ENCODE measurements around the gene TULP3.

Gene TULP3

DNA sequence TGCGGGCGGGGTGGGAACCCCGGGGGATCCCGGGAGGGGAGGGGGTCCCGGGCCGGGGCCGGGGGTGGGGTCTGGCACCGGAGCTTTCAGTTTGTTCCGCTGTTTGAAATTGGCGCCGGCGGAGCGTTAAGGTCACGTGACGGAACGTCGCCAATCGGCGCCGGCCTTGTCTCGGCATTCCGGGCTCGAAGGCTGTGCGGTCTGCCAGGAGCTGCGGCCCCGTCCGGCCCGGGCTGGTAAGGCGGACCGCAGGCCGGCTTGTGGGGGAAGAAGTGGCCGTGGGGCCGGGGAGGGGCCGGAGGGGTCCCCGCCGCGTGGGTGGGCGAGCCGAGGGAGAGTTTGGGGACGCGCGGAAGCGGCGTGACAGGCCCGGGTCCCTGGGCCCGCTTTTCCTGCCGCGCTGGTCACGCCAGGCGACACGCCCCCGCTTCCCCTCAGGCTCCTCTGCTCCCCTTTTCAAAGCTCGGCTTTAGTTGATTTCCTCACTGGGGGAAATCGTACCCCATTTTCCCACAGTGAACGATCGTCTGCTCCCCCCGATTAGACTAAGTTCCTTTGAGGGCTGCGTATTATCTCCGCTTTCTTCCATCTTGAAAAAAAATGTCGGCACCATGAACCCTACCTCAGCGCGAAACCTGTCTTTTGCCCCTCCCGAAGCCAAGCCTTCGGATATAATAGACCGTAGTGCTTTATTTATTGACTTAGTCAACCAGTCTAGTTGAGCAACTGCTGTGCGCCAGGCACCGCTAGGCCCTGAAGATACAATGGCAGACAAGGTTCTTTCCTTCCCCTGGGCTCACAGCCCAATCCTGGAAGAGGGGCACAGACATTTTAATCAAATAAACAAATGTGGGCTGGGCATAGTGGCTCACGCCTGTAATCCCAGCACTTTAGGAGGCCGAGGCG is 13.4 kb upstream of the TULP3 start, which contains the start of the genes FOXM1 and RHNO1:
Gene FOXM1, minus strand, starts transcription at position 128 of the 906 bp plus-strand sequence. CDS start 2,696 bp downstream, outside the sequence.
Gene RHNO1, plus strand, starts transcription at position 177 of the 906 bp plus-strand sequence. CDS start 8,144 bp downstream, outside the sequence.
- no peak for DNase-seq

DNA sequence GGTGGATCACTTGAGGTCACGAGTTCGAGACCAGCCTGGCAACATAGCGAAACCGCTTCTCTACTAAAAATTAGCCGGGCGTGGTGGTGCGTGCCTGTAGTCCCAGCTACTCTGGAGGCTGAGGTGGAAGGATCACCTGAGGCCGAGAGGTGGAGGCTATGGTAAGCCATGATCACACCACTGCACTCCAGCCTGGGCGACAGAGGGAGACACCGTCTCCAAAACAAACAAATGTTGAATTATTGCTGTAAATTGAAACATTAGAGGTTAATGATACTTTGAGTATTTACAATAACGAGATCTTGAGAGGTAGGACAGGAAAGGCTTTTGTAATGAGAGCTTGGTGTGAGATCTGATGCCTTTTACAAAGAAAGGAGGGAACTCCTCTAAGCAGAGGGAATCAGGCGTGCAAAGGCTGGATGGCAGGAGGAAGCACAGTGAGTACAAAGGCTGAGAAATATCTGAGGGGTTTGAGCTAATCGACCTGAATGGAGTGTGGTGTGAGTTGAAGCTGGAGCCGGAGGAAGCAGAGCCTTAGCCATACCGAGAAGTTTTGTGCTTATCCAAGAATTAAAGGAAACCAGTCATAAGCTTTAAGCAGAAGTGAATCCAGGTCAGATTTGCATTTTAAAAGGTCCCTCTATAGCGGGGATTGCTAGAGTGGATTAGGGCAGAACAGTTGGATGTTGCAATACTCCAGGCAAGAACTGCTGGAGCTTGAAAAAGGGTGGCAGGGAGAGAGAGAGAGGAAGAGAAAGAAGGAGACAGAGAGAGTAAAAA is 12.5 kb upstream of the TULP3 start:
- DNase-seq: no peak

DNA sequence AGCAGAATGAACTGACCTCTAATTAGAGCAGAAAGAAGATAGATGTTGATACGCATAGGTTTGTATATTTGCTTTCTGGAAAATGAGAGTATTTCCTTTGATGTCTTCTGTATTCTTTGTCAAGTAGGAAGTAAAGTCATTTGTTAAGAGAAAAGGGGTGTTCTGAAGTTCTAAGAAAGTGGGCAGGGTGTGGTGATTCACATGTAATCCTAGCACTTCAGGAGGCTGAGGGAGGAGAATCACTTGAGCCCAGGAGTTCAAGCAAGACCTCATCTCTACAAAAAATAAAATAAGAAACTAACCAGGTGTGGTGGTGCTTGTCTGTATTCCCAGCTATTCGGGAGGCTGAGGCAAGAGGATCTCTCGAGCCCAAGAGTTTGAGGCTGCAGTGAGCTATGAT is 10.8 kb upstream of the TULP3 start:
- no peak for DNase-seq

DNA sequence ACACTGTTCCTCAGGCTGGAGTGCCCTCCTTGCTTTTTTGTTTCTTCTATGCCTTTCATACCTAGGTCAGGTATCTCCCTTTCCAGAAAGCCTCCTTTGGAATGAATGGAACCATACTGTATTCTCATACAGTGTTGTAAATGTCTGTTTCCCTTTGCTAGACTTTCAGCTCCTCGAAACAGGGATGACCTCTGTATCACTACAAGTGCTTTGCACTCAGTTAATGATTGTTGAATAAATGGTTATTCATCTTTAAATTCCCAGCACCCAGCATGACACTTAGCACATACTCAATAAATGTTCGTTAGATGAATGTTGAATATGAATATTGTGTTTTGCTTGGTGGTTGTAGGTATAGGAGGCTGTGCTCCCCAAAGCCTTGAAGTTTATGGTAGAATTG is 5.9 kb upstream of the TULP3 start:
- no peak for DNase-seq

DNA sequence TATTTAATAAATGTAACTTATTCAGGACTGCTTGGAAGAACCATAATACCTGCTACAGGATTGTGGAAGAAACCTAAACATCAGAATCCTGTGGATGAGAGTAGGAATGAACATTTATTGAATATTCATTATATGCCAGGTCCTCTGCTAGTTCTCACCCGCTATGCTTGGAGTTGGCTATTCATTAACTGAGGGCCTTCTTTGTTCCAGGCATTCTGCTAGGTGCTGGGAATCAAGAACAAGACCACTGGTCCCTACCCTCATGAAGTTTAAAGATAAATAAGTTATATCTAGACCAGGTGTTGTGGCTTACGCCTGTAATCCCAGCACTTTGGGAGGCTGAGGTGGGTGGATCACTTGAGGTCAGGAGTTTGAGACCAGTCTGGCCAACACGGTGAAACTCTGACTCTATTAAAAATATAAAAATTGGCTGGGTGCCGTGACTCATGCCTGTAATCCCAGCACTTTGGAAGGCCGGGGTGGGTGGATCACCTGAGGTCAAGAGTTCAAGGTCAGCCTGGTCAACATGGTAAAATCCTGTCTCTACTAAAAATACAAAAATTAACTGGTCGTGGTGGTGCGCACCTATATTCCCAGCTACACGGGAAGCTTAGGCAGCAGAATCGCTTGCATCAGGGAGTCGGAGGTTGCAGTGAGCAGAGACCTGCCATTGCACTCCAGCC is 3.8 kb upstream of the TULP3 start:
- no peak for DNase-seq

DNA sequence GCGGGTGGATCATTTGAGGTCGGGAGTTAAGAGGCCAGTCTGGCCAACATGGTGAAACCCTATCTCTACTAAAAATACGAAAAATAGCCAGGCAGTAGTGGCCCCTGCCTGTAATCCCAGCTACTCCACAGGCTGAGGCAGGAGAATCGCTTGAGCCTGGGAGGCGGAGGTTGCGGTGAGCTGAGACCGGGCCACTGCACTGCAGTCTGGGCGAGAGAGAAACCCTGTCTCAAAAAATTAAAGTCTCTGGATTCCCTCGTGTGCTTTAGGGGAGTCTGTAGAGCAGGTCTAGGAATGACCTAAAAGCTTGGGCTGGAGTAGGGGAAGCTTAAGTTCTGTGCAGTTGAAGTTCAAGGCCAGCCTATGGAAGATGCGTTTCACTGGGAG is 697 bp upstream of the TULP3 start:
- DNase-seq: no peak

DNA sequence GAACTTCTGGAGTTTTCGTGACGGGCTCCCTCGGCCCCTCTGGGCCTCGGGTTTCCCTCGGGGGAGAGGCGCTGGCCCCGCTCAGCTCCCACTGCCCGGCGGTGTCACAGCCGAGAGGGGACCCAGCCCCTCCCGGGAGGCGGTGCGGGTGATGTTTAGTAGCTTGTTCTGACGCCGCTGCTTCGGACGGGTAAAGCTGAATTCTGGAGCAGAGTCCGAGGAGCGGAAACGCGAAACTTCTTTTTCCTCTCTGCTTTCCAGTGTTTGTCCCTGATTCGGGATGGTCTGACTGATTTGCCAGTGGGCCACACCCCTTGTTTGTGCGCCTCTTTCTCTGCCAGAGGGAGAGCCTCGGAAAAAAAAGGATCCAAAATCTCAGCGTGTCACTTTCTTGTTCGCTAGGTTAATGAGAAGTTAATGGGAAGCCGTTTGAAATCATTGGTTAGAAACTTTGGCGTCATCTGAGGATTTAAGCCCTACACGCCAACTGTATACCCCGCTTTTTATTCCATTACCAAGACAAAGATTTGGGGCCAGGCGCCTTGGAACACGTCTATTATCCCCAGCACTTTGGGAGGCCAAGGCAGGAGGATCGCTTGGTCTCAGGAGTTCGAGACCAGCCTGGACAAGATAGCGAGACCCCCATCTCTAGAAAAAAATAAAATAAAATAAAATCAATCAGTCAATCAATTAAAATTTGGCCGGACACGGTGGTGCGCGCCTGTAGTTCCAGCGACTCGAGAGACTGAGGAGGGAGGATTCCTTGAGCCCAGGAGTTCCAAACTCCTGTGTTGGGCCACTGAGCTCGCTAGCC is 756 bp downstream of the TULP3 start:
- no peak for DNase-seq

DNA sequence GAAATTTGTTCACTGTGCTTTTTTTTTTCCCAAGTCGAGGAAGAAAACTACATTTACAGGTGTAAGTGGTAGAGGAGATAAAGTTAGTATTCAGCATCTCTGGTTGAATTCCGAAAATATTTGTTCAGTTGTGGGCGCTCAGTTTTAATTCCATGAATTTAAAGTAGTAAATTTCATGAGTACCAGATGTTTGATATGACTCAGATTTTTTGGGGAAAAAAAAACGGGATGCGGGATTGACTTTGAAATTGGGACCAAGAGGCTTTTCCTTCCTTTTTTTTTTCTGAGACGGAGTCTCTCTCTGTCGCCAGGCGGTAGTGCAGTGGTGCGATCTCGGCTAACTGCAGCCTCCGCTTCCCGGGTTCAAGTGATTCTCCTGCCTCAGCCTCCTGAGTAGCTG is 1.6 kb downstream of the TULP3 start:
- DNase-seq: no peak

DNA sequence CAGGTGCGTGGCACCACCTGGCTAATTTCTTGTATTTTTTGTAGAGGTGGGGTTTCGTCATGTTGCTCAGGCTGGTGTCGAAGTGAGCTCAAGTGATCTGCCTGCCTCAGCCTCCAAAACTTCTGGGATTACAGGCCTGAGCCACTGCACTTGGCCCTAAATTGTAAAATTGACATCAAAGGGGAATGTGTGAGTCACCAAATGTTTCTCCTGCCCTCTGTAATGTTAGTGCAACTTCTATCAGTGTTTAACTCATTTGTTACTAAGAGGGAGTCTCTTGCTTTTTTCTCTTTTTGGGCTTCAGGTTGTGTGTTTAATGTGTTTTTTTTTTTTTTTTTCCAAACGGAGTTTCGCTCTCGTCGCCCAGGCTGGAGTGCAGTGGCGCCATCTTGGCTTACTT is 2.3 kb downstream of the TULP3 start:
- no peak for DNase-seq

DNA sequence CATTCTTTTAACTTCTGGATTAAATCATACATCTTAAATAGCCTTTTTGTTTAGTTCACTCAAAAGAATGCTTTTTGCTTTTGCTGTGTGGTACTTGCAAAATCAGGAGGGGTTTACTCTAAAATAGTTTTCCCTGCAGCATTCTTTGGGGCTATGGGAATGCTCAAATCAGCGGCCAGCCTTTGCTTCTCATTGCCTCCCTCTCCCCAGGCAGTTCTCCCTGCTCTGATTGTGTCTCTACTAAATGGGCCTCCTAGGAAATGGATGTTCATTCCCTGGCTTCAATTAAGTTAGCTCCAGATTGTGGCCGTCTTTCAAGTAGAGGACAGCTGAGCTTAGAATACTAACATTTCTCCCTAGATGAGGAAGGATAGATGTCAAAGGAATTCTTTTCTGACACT is 4.4 kb downstream of the TULP3 start:
- no peak for DNase-seq

DNA sequence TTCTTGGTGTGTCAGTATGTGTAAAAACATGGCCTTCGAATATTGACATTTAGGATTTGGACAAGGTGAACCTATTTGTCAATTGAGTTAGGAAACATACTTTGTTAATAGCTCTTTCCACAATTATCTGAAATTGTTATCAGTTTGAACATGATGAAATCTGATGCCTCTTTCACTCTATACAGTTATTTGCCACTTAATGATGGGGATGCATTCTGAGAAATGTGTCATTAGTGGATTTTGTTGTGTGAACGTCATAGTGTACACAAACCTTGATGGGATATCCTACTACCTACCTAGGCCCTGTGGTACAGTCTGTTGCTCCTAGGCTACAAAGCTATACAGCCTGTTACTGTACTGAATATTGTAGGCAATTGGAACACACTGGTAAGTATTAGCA is 4.8 kb downstream of the TULP3 start:
- DNase-seq: no peak

DNA sequence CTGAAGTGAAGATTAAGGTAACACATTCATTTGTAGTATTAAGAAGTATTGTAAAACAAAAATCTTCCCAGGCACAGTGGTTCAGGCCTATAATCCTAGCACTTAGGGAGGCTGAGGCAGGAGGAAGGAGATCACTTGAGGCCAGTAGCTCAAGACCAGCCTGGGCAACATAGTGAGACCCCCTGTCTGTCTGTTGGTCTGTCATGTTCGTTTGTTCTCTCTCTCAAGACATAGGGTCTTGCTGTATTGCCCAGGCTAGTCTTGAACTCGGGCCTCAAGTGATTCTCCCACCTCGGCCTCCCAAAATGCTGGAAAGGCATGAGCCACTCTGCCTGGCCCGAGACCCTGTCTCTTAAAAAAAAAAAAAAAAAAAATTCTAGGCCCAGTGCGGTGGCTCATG is 6.7 kb downstream of the TULP3 start:
- no peak for DNase-seq

DNA sequence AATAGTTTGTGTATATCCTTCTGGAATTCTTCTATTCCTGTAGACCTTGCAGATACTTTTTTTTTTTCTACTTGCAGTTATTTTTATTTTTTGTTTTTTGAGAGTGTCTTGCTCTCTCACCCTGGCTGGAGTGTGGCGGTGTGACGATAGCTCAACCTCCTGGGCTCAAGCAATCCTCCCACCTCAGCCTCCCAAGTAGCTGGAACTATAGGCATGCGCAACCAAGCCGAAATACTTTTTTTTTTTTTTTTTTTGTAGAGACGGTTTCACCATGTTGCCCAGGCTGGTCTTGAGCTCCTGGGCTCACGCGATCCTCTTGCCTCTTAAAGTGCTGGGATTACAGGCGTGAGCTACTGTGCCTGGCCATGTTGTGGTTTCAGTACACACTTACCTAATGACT is 10.0 kb downstream of the TULP3 start:
- DNase-seq: no peak

DNA sequence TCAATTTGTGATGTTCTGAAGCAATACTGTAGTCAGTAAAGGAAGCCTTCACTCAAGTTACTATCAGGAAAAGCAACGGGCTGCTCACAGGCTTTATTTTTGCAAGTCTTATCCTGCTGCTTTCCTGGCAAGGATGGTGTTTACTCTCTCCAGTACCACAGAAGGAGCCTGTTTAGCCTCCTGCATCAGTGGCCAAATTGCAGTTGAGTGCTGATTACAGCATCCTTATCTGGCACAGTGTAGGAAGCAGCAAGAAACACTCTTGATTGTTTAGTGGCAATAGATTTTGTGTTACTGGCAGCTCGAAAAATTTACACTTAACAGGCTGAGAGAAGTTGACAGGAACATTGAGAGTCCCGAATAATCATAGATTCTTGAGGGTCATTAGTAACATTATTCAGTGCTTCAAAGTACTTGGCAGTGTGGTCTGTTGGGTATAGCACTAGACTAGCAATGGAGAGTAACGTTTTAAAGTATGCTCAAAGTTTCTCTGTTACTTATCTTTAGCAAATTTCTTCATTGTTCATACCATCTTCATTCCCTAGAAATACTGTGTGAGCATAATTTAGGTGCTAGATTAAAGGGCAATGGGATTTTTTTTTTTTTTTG is 11.7 kb downstream of the TULP3 start:
- DNase-seq: no peak

DNA sequence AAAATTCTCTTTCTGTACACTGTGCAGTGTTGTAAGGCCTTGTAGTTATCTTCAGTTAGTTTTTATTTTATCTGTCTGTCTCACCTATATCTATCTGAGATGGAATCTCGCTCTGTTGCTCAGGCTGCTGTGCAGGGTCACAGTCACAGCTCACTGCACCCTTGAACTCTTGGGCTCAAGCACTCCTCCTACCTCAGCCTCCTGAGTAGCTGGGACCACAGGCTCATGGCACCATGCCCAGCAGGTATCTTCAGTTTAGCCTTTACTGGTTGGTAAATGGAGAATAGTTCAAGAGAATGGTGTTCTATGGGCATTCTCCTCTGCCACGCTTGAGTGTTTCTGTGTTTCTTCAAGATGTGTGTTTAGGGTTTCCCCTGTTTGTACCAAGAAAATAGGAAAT is 13.6 kb downstream of the TULP3 start:
- no peak for DNase-seq

DNA sequence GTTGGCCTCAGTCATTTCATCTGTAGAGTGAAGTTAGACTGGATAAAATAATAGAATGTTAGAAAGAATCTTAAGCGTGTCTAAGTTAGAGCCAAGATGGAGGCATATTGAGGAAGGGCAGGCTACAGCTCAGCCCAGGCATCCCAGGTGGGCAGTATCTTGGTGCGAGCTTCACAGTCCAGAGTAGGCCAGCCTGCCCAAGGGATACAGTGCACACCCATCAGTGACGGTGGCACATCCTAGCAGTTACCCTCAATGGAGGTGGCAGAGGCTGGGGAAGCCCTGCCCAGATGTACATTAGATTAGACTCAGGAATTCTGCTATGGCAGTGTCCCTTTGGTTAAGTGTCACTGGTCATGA is 21.5 kb downstream of the TULP3 start:
- no peak for DNase-seq

DNA sequence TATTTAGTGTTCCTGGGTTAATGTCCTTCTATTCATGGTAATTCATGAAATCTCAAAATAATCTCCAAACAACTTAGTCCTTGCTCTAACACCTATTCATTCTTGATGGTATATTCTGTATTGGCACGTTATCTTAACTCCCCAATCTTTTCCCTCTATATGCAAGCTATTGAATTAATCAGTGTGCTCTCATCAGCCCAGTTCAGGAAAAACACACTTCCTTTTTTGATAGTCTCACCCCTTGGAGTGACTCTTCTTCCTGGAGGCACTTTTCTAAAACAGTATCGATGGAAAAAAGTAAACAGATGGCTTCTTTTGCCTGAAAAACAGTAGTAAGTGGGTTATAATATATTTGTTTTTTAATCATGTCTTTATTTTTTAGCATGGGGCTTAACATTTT is 28.6 kb downstream of the TULP3 start:
- no peak for DNase-seq

DNA sequence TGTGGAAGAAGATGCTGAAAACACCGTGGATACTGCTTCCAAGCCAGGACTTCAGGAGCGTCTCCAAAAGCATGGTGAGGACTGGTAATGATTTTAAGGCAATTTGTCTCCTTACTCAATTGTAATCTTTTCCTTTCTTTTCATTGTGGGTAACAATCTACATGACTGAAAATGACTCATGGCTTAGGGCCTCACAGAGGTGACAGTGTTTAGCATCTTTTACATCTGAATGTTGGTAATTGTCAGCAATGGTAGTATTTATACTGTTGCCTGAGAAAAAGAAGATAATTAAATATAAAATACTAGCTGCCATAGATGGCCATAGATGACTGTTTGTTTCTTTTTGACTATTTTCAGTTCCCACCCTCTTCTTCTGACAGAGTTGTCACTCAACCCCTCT is 31.6 kb downstream of the TULP3 start:
- no peak for DNase-seq

DNA sequence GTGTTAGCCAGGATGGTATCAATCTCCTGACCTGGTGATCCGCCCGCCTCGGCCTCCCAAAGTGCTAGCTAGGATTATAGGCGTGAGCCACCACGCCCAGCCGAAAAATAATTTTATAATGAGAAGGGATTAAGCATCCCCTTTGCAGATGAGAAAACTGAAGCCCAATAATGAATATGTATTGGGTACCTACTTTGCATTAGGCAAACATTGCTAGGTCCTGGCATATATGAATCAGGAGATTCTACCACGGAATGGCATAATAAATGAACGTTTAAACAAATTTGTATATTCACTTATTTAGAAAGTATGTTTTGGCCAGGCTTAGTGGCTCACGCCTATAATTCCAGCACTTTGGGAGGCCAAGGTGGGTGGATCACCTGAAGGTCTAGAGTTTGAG is 32.4 kb downstream of the TULP3 start:
- DNase-seq: no peak

DNA sequence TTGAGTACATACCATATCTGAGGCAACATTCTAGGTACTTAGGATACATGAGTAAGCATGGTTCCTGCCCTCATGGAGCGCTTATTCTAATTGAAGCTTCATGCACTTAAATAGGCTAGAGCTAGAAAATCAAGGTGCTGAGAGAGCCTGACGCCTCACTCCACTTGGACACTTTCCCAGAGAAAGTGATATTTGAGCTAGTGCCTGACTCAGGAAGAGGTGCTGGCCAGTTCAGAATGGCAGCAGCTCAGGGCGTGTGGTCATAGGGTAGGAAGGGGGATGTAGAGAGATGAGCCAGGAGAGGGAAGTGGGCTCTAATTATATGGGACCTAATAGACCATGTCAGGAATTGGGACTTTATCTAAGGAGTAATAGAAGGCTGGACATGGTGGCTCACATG is 33.3 kb downstream of the TULP3 start:
- no peak for DNase-seq

DNA sequence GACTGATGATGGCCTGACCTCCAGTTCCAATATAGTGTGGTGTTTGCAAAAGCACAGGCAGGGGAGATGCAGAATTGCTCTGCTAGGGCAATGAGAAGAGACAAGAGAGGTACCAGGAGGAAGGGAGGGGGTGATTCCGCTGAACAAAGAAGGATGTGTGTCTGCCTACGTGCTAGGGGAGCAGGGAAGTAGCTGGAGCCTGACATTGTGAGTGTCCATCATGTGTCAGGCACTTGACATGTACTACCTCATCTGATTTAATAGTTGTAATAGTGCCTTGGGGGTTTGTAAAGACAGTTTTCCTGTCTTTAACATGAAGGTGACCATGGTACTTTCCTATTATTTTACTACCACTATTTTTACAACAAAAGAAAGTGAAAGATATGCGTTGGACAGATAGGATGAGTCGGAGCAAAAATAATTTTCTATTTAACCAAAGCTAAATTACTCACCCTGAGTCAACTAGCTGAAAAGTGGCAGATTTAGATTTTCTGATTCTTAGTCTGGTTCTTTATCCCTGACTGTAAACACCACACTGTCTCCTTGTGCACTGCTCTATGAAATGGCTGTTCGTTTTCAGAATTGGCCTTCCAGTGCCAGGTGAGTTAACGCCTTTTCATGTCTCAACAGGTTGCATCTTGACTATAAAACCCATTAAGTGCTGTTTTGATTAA is 34.8 kb downstream of the TULP3 start:
- DNase-seq: no peak

DNA sequence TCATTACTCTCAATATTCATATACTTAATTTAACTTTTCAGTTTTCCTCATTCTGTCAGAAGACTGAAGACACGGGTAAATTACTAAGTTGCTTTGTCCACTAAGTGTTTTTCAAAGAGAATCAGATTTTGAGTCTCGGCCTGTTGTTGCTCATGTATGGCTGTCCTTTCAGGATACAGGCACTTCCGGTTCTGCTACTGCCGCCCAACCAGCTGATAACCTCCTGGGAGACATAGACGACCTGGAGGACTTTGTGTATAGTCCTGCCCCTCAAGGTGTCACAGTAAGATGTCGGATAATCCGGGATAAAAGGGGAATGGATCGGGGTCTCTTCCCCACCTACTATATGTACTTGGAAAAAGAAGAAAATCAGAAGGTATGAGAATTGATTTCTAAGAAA is 40.2 kb downstream of the TULP3 start:
- no peak for DNase-seq

Measured in cortex of kidney (tissue), 1 donor.